ENCODE data around the gene HOMEZ. TPM values are rescaled to one million over a fixed set of nuclear protein-coding genes. Genes with fewer than 3 reads are reported as not detected.

The HOMEZ gene
- total RNA-seq, 2 experiments from 2014 or later = 7.1 to 17.2 TPM

- BruUV-seq (replicated peaks) = no TSS peak
- Histone ChIP-seq H3K27ac (ENCODE audit: low read depth, low read length, poor library complexity, severe bottlenecking) (peak overlapping the region; percentile 58), H3K4me1 (ENCODE audit: insufficient read depth, low read length, poor library complexity, severe bottlenecking) (peaks cover 27% of the 10 kb centered on the region), H2AFZ (ENCODE audit: low read length) (no peak overlapping the region), H3K79me2 (ENCODE audit: insufficient read depth, low read depth, low read length) (peaks cover 23% of the 10 kb centered on the region), H3K9me2 (ENCODE audit: insufficient read depth, low read length) (no peaks in the 10 kb centered on the region), H4K20me1 (ENCODE audit: insufficient read depth, low read length) (peaks cover 13% of the 10 kb centered on the region; the same call in 1 of the 2 replicates), H3K4me2 (ENCODE audit: low read length) (peak overlapping the region; percentile 70), H3K4me3 (ENCODE audit: low read depth, low read length, poor library complexity, severe bottlenecking) (peak overlapping the region; percentile 99), H3K9me3 (ENCODE audit: low read length) (no peaks in the 10 kb centered on the region), H3K36me3 (ENCODE audit: insufficient read depth, low read length) (peaks cover 53% of the 10 kb centered on the region)
- TF ChIP-seq CTCF (conservative IDR thresholded peaks at IDR 0.05; ENCODE audit: low read length) (no peak), EZH2phosphoT487 (IDR thresholded peaks at IDR 0.05; ENCODE audit: borderline replicate concordance, low read depth, low read length) (no peak)
- DNase-seq (ENCODE audit: low spot score) = no peak
- CTCF ChIA-PET (ENCODE audit: unreplicated experiment) = interaction anchor here (0.5 to 1.7 kb wide), 2 partner anchors 12 to 58 kb away, joined by 4 read pairs; no protein-coding TSS in a partner anchor
- POLR2A ChIA-PET = interaction anchor here (0.5 to 5.7 kb wide), 8 partner anchors 12 to 343 kb away, joined by 3 to 122 read pairs (median 6); partner anchors contain the start of genes BCL2L2, PPP1R3E and THTPA
- intact Hi-C loops (cut with micrococcal nuclease; ENCODE audit: unreplicated experiment) = loop anchor here (1.0 to 5.0 kb wide), 2 partner anchors 58 to 144 kb away; partner anchors contain the start of gene NGDN
Observed at GRCh38 chr14:23322568-23323517, 36.9 kb upstream of the HOMEZ start.

- peak overlapping the region; percentile 58 for H3K27ac ChIP-seq (ENCODE audit: low read depth, low read length, poor library complexity, severe bottlenecking)
- peaks cover 23% of the 10 kb centered on the region for H3K79me2 ChIP-seq (ENCODE audit: insufficient read depth, low read depth, low read length)
- peak; percentile 51 for DNase-seq (ENCODE audit: low spot score)
- no peaks in the 10 kb centered on the region for H3K9me3 ChIP-seq (ENCODE audit: low read length)
- peaks cover 27% of the 10 kb centered on the region for H3K4me1 ChIP-seq (ENCODE audit: insufficient read depth, low read length, poor library complexity, severe bottlenecking)
- peaks cover 49% of the 10 kb centered on the region for H3K36me3 ChIP-seq (ENCODE audit: insufficient read depth, low read length)
- ChIA-PET CTCF (ENCODE audit: unreplicated experiment) (interaction anchor here (0.5 to 2.0 kb wide), 9 partner anchors 11 to 662 kb away, joined by 3 to 9 read pairs (median 4); partner anchors contain the start of genes ACIN1, HOMEZ and PPP1R3E), POLR2A (interaction anchor here (0.5 to 5.7 kb wide), 20 partner anchors 11 to 939 kb away, joined by 3 to 122 read pairs (median 4); partner anchors contain the start of genes ACIN1, BCL2L2, C14orf119 and PPP1R3E)
- H2AFZ ChIP-seq (ENCODE audit: low read length) = no peak overlapping the region
- H4K20me1 ChIP-seq (ENCODE audit: insufficient read depth, low read length) = peaks cover 13% of the 10 kb centered on the region; the same call in 1 of the 2 replicates
- H3K4me3 ChIP-seq (ENCODE audit: low read depth, low read length, poor library complexity, severe bottlenecking) = peak overlapping the region; percentile 99
- intact Hi-C loops (cut with micrococcal nuclease; ENCODE audit: unreplicated experiment) = loop anchor here (1.0 to 5.0 kb wide), 5 partner anchors 15 to 235 kb away; partner anchors contain the start of genes BCL2L2, NGDN and THTPA
- H3K4me2 ChIP-seq (ENCODE audit: low read length) = peak overlapping the region; percentile 70
- TF ChIP-seq CTCF (conservative IDR thresholded peaks at IDR 0.05; ENCODE audit: low read length) (no peak), EZH2phosphoT487 (IDR thresholded peaks at IDR 0.05; ENCODE audit: borderline replicate concordance, low read depth, low read length) (no peak)
- H3K9me2 ChIP-seq (ENCODE audit: insufficient read depth, low read length) = no peaks in the 10 kb centered on the region
- BruUV-seq (replicated peaks) = no TSS peak
Observed at GRCh38 chr14:23321572-23322547, 35.9 kb upstream of the HOMEZ start.

All from OCI-LY7 (cell line).